HG03196 (cell line): Measurements from ENCODE around the gene JMJD6.
A peak's percentile ranks its signal among the peaks of the same experiment; 100 is the strongest.
"Not testable (repeated sequence)": the region's sequence is repeated elsewhere in the genome, so short reads cannot be mapped to it uniquely, and the experiment has no call there.

ENCODE experiments used
- ATAC-seq: cut with Tn5 transposase; IDR thresholded peaks from one replicate; pipeline ENCODE4 v1.9.1; 2021; ENCODE audit not compliant: unreplicated experiment

Gene JMJD6

GRCh38 chr17:76700617-76701470 is 25.6 kb downstream of the JMJD6 start:
- ATAC-seq = no peak

- ATAC-seq = no peak
These were observed 26.2 kb downstream of the JMJD6 start for GRCh38 chr17:76700270-76700616.

GRCh38 chr17:76698466-76698977 is 27.9 kb downstream of the JMJD6 start:
- not testable (repeated sequence) for ATAC-seq

GRCh38 chr17:76697702-76698465 is 28.5 kb downstream of the JMJD6 start:
- ATAC-seq = no peak

GRCh38 chr17:76696763-76697701 is 29.4 kb downstream of the JMJD6 start:
- ATAC-seq = peak; percentile 70

GRCh38 chr17:76695059-76695831 is 31.2 kb downstream of the JMJD6 start:
- ATAC-seq = no peak

- ATAC-seq = no peak
These were observed 34.8 kb downstream of the JMJD6 start for GRCh38 chr17:76691379-76692191.

GRCh38 chr17:76690596-76691280 is 35.7 kb downstream of the JMJD6 start:
- no peak for ATAC-seq

GRCh38 chr17:76689859-76690258 is 36.5 kb downstream of the JMJD6 start:
- no peak for ATAC-seq

GRCh38 chr17:76688165-76688622 is 38.2 kb downstream of the JMJD6 start:
- ATAC-seq = no peak

GRCh38 chr17:76687298-76688164 is 38.9 kb downstream of the JMJD6 start:
- no peak for ATAC-seq

GRCh38 chr17:76686538-76687297 is 39.7 kb downstream of the JMJD6 start:
- no peak for ATAC-seq

- ATAC-seq = no peak
These were observed 40.6 kb downstream of the JMJD6 start for GRCh38 chr17:76685846-76686245.

GRCh38 chr17:76685366-76685765 is 41.0 kb downstream of the JMJD6 start:
- ATAC-seq = no peak

GRCh38 chr17:76684756-76685155 is 41.6 kb downstream of the JMJD6 start:
- ATAC-seq = no peak

- ATAC-seq = no peak
These were observed 42.3 kb downstream of the JMJD6 start for GRCh38 chr17:76683921-76684745.
